C4-2B (cell line): ENCODE measurements around the gene TIMM29.
A peak's percentile ranks its signal among the peaks of the same experiment; 100 is the strongest.

Experiments
- ZFX ChIP-seq: fragments of 450-650 bp; IDR thresholded peaks from 2 replicates; pipeline ENCODE4 v1.6.1; 2017
- TF ChIP-seq, protein P1 (sequence below): fragments of 450-650 bp; conservative IDR thresholded peaks from 2 replicates; pipeline ENCODE4 v1.5.1; 2017; ENCODE audit warnings: mild to moderate bottlenecking

DNA sequence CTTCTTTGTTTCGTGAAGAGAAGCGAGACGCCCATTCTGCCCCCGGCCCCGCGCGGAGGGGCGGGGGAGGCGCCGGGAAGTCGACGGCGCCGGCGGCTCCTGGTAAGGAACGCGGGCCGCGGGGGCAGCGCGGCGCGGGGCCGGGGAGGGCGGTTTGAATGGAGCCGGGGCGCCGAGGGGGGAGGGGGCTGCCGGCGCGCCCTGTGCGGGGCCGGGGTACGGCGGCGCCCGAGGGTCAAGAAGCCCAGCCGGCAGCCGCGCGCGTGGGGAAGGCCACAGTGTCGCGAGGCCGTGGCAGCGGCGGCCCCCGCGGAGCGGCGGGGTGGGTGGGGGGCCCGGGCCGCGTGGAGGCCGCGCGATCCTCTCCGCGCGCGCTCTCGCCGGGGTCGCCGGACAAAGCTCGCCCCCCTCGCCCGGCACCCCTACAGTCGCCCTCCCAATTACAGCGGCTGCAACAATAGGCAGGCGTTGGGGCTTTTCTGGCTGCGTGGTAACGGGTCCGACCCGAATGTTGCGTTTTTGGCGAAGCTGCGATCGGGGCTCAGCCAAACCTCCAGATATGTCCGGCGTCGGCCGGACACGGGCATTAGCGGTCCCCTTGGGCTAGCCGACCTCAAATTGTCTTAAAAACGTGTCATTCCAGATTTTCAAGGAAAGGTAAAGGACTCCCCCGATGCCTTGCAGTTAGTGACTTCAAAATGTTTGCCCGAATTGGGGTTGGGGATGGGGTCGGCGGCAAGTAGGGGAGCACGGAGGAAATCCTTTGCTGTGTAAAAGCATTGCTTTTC lies 32.7 kb downstream of the TIMM29 start:
- TF ChIP-seq, protein P1, sequence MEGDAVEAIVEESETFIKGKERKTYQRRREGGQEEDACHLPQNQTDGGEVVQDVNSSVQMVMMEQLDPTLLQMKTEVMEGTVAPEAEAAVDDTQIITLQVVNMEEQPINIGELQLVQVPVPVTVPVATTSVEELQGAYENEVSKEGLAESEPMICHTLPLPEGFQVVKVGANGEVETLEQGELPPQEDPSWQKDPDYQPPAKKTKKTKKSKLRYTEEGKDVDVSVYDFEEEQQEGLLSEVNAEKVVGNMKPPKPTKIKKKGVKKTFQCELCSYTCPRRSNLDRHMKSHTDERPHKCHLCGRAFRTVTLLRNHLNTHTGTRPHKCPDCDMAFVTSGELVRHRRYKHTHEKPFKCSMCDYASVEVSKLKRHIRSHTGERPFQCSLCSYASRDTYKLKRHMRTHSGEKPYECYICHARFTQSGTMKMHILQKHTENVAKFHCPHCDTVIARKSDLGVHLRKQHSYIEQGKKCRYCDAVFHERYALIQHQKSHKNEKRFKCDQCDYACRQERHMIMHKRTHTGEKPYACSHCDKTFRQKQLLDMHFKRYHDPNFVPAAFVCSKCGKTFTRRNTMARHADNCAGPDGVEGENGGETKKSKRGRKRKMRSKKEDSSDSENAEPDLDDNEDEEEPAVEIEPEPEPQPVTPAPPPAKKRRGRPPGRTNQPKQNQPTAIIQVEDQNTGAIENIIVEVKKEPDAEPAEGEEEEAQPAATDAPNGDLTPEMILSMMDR: no peak
- peak; percentile 79; the same call in 1 of the 2 replicates for TF ChIP-seq ZFX
